Liver (tissue), 9 donors: ENCODE measurements around the gene PARVB. TPM values are rescaled to one million over a fixed set of nuclear protein-coding genes. Genes with fewer than 3 reads are reported as not detected.

ENCODE experiments used
- DNase-seq: peaks from one replicate; pipeline ENCODE4 v3.0.0-alpha.2; 2017; ENCODE audit warnings: low spot score
- H3K27ac ChIP-seq, 2 donors: one replicate each; pipeline ENCODE4 v1.7.0; 2013; ENCODE audit warnings: inconsistent platforms in 2 of 2, low read length in 2 of 2, control low read depth in 1 of 2, low read depth in 1 of 2, mild to moderate bottlenecking in 1 of 2
- H3K27me3 ChIP-seq, 4 donors: one replicate each; pipeline versions ENCODE4 v1.6.1 to v1.7.0; 2013; ENCODE audit warnings: low read length in 3 of 4, inconsistent platforms in 1 of 4, mild to moderate bottlenecking in 1 of 4, moderate library complexity in 1 of 4; ENCODE audit not compliant: control insufficient read depth in 4 of 4, insufficient read depth in 4 of 4
- H3K36me3 ChIP-seq, 4 donors: one replicate each; pipeline versions ENCODE4 v1.6.1 to v1.7.0; 2013; ENCODE audit warnings: low read length in 3 of 4, mild to moderate bottlenecking in 3 of 4, low read depth in 1 of 4, moderate library complexity in 1 of 4; ENCODE audit not compliant: control insufficient read depth in 4 of 4, insufficient read depth in 3 of 4
- H3K4me1 ChIP-seq, 4 donors: one replicate each; pipeline versions ENCODE4 v1.6.1 to v1.7.0; 2013; ENCODE audit warnings: low read length in 3 of 4, mild to moderate bottlenecking in 3 of 4, moderate library complexity in 1 of 4; ENCODE audit not compliant: control insufficient read depth in 4 of 4, insufficient read depth in 4 of 4
- H3K4me3 ChIP-seq, 3 donors: one replicate each; pipeline versions ENCODE4 v1.6.1 to v1.7.0; 2013; ENCODE audit warnings: low read length in 3 of 3, control low read depth in 1 of 3, low read depth in 1 of 3, mild to moderate bottlenecking in 1 of 3
- H3K9ac ChIP-seq, 2 donors: one replicate each; pipeline ENCODE4 v1.7.0; 2013; ENCODE audit warnings: low read length in 2 of 2, mild to moderate bottlenecking in 2 of 2, moderate library complexity in 2 of 2, control low read depth in 1 of 2, low read depth in 1 of 2
- H3K9me3 ChIP-seq, 4 donors: one replicate each; pipeline versions ENCODE4 v1.6.1 to v1.7.0; 2013; ENCODE audit warnings: low read length in 3 of 4; ENCODE audit not compliant: control insufficient read depth in 4 of 4
- ATF3 ChIP-seq: IDR thresholded peaks from 2 replicates; pipeline ENCODE4 v1.6.1; 2016; ENCODE audit warnings: antibody characterized with exemption
- CTCF ChIP-seq: fragments of 150-350 bp; IDR thresholded peaks from 2 replicates; pipeline ENCODE4 v1.5.1; 2017; ENCODE audit warnings: improper control_type of control experiment, low read depth, low read length; ENCODE audit not compliant: missing input control
- EGR1 ChIP-seq, 2 donors: IDR thresholded peaks; 2 replicates each; pipeline ENCODE4 v1.6.1; 2016 to 2018; ENCODE audit warnings: antibody characterized with exemption in 2 of 2, low read depth in 2 of 2
- FOXA1 ChIP-seq: IDR thresholded peaks from 2 replicates; pipeline ENCODE4 v1.6.1; 2016; ENCODE audit warnings: antibody characterized with exemption
- FOXA2 ChIP-seq: IDR thresholded peaks from 2 replicates; pipeline ENCODE4 v1.6.1; 2016; ENCODE audit warnings: antibody characterized with exemption
- GABPA ChIP-seq, 2 donors: IDR thresholded peaks in 1 of 2; conservative IDR thresholded peaks in 1 of 2; 2 replicates each; pipeline ENCODE4 v1.6.1; 2016; ENCODE audit warnings: antibody characterized with exemption in 2 of 2, mild to moderate bottlenecking in 1 of 2, moderate library complexity in 1 of 2
- HNF4A ChIP-seq, 2 donors: conservative IDR thresholded peaks; 2 replicates each; pipeline ENCODE4 v1.6.1; 2016; ENCODE audit warnings: antibody characterized with exemption in 2 of 2, mild to moderate bottlenecking in 2 of 2
- HNF4G ChIP-seq: IDR thresholded peaks from 2 replicates; pipeline ENCODE4 v1.6.1; 2016; ENCODE audit warnings: antibody characterized with exemption
- JUND ChIP-seq, 2 donors: IDR thresholded peaks; 2 replicates each; pipeline ENCODE4 v1.6.1; 2016; ENCODE audit warnings: antibody characterized with exemption in 2 of 2
- MAX ChIP-seq: IDR thresholded peaks from 2 replicates; pipeline ENCODE4 v1.6.1; 2016; ENCODE audit warnings: antibody characterized with exemption
- NR2F2 ChIP-seq: IDR thresholded peaks from 2 replicates; pipeline ENCODE4 v1.6.1; 2016; ENCODE audit warnings: antibody characterized with exemption
- RAD21 ChIP-seq, 2 donors: IDR thresholded peaks; 2 replicates each; pipeline ENCODE4 v1.6.1; 2016; ENCODE audit warnings: antibody characterized with exemption in 2 of 2, mild to moderate bottlenecking in 2 of 2
- REST ChIP-seq: IDR thresholded peaks from 2 replicates; pipeline ENCODE4 v1.6.1; 2016; ENCODE audit warnings: antibody characterized with exemption, mild to moderate bottlenecking
- RXRA ChIP-seq, 2 donors: IDR thresholded peaks; 2 replicates each; pipeline ENCODE4 v1.6.1; 2017 to 2018; ENCODE audit warnings: antibody characterized with exemption in 2 of 2, mild to moderate bottlenecking in 1 of 2
- SP1 ChIP-seq: IDR thresholded peaks from 2 replicates; pipeline ENCODE4 v1.6.1; 2018; ENCODE audit warnings: antibody characterized with exemption, mild to moderate bottlenecking
- TAF1 ChIP-seq: conservative IDR thresholded peaks from 2 replicates; pipeline ENCODE4 v1.6.1; 2016; ENCODE audit warnings: antibody characterized with exemption, mild to moderate bottlenecking
- YY1 ChIP-seq: IDR thresholded peaks from 2 replicates; pipeline ENCODE4 v1.6.1; 2016; ENCODE audit warnings: antibody characterized with exemption, mild to moderate bottlenecking
- ZBTB33 ChIP-seq: IDR thresholded peaks from 2 replicates; pipeline ENCODE4 v1.6.1; 2016; ENCODE audit warnings: antibody characterized with exemption
- WGBS: extraction: QIAGEN DNeasy Blood & Tissue Kit; methylation state at CpG from one replicate; pipeline ENCODE4 v1.1.7; 2013; 5-methylcytosine and 5-hydroxymethylcytosine counted together
- polyA plus RNA-seq, 2 donors: library from polyadenylated mRNA; stranded (reverse) in 1 of 2; unstranded in 1 of 2; fragments of 200-250 nt in 1 of 2; fragments of >200 nt in 1 of 2; fragmentation: Nextera tagmentation in 1 of 2; extraction: Ambion mirVana in 1 of 2; gene quantifications; one replicate each; pipeline versions ENCODE4 v1.2.1 to v1.2.3, GENCODE V29; 2013 to 2015
- total RNA-seq, 2 donors: library from RNA; depleted of rRNA; stranded (reverse); fragments of >200 nt; gene quantifications; one replicate each; pipeline ENCODE4 v1.2.3, GENCODE V29; 2014
- donor health status: healthy.
- donor health status: healthy.
- donor health status: healthy.
- donor health status: healthy.
- donor health status: healthy.

The PARVB gene
- total and polyA plus RNA-seq, 4 donors, result 3.2 to 55.5 (median 17.7) TPM

- Histone ChIP-seq H3K27me3 (no peaks in the 10 kb centered on the region), H3K9me3 (no peaks in the 10 kb centered on the region), H3K27ac (no peak overlapping the region), H3K9ac (no peak overlapping the region), H3K4me3 (no peak overlapping the region), H3K36me3 (no peaks in the 10 kb centered on the region), H3K4me1 (peaks cover 0 to 6% (median 4%) of the 10 kb centered on the region in 4 donors)
- 93% methylated on average over 10 of the region's 10 CpGs for WGBS
- TF ChIP-seq RXRA (IDR thresholded peaks at IDR 0.05) (no peak), EGR1 (IDR thresholded peaks at IDR 0.05; ENCODE audit: low read depth in 2 of 2) (no peak), FOXA1 (no peak), FOXA2 (no peak), MAX (no peak)
- DNase-seq, result no peak
These were observed 4.7 kb upstream of the PARVB start for GRCh38 chr22:44019416-44019815.

- Histone ChIP-seq H3K4me1 (peaks cover 0 to 9% (median 4%) of the 10 kb centered on the region in 4 donors), H3K27me3 (no peaks in the 10 kb centered on the region)
- WGBS, result 95% methylated on average over 5 of the region's 5 CpGs
These were observed 4.3 kb upstream of the PARVB start for GRCh38 chr22:44019846-44020245.

More at GRCh38 chr22:44019846-44020245, 4.3 kb upstream of the PARVB start:
- Histone ChIP-seq H3K27ac (no peak overlapping the region), H3K9ac (no peak overlapping the region), H3K4me3 (no peak overlapping the region), H3K9me3 (no peaks in the 10 kb centered on the region), H3K36me3 (no peaks in the 10 kb centered on the region)
- DNase-seq, result no peak
- TF ChIP-seq RAD21 (IDR thresholded peaks at IDR 0.05), result no peak
- TF ChIP-seq REST, result no peak
- TF ChIP-seq SP1, result no peak
- no peak for TF ChIP-seq YY1
- TF ChIP-seq FOXA1, result no peak
- no peak for TF ChIP-seq EGR1 (IDR thresholded peaks at IDR 0.05; ENCODE audit: low read depth in 2 of 2)
- TF ChIP-seq ATF3, result no peak
- no peak for TF ChIP-seq FOXA2
- TF ChIP-seq ZBTB33, result no peak
- no peak for TF ChIP-seq CTCF
- TF ChIP-seq MAX, result no peak
- TF ChIP-seq HNF4G, result no peak
- TF ChIP-seq HNF4A (conservative IDR thresholded peaks at IDR 0.05), result no peak
- TF ChIP-seq NR2F2, result no peak
- no peak for TF ChIP-seq JUND (IDR thresholded peaks at IDR 0.05)
- TF ChIP-seq GABPA (IDR thresholded peaks at IDR 0.05 in 1 of 2, conservative IDR thresholded peaks at IDR 0.05 in 1 of 2), result no peak
- no peak for TF ChIP-seq TAF1
- TF ChIP-seq RXRA (IDR thresholded peaks at IDR 0.05), result no peak
